Measurements from ENCODE around the gene ACP7. TPM values are rescaled to one million over a fixed set of nuclear protein-coding genes. Genes with fewer than 3 reads are reported as not detected.
"Not testable (repeated sequence)": the region's sequence is repeated elsewhere in the genome, so short reads cannot be mapped to it uniquely, and the experiment has no call there.

The ACP7 gene
- total and polyA plus RNA-seq, 8 donors, result 0.13 to 0.23 (median 0.18) TPM; not detected in 2

- H3K36me3 ChIP-seq, result no peaks in the 10 kb centered on the region
- no peak overlapping the region for H3K27ac ChIP-seq
- no peak overlapping the region for H3K4me3 ChIP-seq
- TF ChIP-seq, protein P1, sequence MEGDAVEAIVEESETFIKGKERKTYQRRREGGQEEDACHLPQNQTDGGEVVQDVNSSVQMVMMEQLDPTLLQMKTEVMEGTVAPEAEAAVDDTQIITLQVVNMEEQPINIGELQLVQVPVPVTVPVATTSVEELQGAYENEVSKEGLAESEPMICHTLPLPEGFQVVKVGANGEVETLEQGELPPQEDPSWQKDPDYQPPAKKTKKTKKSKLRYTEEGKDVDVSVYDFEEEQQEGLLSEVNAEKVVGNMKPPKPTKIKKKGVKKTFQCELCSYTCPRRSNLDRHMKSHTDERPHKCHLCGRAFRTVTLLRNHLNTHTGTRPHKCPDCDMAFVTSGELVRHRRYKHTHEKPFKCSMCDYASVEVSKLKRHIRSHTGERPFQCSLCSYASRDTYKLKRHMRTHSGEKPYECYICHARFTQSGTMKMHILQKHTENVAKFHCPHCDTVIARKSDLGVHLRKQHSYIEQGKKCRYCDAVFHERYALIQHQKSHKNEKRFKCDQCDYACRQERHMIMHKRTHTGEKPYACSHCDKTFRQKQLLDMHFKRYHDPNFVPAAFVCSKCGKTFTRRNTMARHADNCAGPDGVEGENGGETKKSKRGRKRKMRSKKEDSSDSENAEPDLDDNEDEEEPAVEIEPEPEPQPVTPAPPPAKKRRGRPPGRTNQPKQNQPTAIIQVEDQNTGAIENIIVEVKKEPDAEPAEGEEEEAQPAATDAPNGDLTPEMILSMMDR (IDR thresholded peaks at IDR 0.05), result no peak
- H3K27me3 ChIP-seq, result no peaks in the 10 kb centered on the region
- H3K4me1 ChIP-seq, result peaks cover 33 to 55% of the 10 kb centered on the region in 2 donors
- no peak for DNase-seq
- intact Hi-C loops (cut with DNase I), result no loop called here
- H3K9me3 ChIP-seq, result no peaks in the 10 kb centered on the region
- ATAC-seq, result no peak
Measured at GRCh38 chr19:39141929-39142328, 57.8 kb downstream of the ACP7 start.

GRCh38 chr19:39142630-39143029 is 58.5 kb downstream of the ACP7 start:
- ATAC-seq (no peak), DNase-seq (peak in 1 of 4 donors; percentile 41)
- intact Hi-C loops (cut with DNase I), result no loop called here
- Histone ChIP-seq H3K36me3 (no peaks in the 10 kb centered on the region), H3K9me3 (no peaks in the 10 kb centered on the region), H3K4me3 (no peak overlapping the region), H3K27me3 (no peaks in the 10 kb centered on the region), H3K27ac (peak overlapping the region in 1 of 2 donors; percentile 1), H3K4me1 (peaks cover 33 to 50% of the 10 kb centered on the region in 2 donors)
- TF ChIP-seq, protein P1 (IDR thresholded peaks at IDR 0.05), result no peak

DNA sequence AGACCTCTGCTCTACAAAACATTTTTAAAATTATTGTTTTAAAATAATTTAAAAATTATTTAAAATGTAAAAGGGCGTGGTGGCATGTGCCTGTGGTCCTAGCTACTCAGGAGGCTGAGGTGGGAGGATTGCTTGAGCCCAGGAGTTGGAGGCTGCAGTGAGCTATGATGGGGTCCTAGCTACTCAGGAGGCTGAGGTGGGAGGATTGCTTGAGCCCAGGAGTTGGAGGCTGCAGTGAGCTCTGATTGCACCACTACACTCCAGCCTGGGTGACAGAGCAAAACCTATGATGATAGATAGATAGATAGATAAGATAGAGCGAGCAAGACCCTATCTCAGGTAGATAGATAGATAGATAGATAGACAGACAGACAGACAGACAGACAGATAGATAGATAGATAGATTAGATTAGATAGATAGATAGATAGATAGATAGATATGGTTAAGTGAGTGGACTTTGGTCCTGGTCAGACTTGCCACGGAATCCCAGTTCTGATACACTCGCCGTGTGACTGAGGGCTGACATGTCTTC is 59.7 kb downstream of the ACP7 start:
- ATAC-seq; H3K27me3 ChIP-seq; intact Hi-C loops (cut with DNase I); H3K4me3 ChIP-seq; H3K36me3 ChIP-seq; H3K9me3 ChIP-seq; DNase-seq: not testable (repeated sequence)
- H3K27ac ChIP-seq, result peak overlapping the region in 1 of 2 donors; percentile 68
- peaks cover 29 to 43% of the 10 kb centered on the region in 2 donors for H3K4me1 ChIP-seq

DNA sequence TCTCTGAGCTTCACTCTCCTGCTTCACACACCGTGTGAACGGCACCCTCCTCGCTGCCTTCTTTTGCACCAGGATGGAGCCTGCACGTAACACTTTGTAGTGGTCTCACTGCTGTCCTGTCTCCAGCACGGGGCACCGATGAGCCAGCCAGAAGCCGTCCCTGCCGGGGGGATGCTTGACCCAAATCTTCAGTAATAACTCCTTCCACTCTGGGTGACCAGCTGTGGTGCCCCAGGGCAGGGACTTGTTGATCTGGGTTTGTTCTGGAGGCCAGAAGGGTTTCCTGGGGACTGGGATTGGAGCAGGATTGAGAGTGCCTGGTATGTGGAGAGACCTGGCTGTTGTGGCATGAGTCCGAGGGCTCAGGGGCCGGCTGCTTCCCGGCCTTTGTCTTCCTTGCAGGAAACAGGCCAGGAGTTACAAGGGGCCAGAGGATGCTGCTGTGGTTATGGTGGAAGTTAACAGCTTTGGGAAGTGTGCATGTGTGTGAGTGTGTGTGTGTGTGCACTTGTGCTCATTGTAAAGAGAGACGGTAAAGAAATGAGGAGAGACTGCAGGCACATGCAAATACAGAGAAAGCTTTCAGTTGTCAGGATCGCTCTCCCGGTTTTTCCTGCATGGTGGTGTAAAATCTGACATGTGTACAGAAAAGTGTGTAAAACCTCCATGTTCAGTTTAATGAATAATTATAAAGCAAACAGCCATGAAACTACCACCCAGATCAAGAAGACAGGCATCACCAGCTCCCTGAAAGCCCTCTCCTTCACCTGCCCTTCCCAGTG is 60.3 kb downstream of the ACP7 start:
- H3K27ac ChIP-seq, result peak overlapping the region; percentile 48 to 68
- DNase-seq (peak in 2 of 4 donors; percentile 49 to 53), ATAC-seq (peak; percentile 78)
- H3K4me1 ChIP-seq, result peaks cover 23 to 38% of the 10 kb centered on the region in 2 donors
- no peak overlapping the region for H3K4me3 ChIP-seq
- no peaks in the 10 kb centered on the region for H3K9me3 ChIP-seq
- H3K36me3 ChIP-seq, result no peaks in the 10 kb centered on the region
- no peaks in the 10 kb centered on the region for H3K27me3 ChIP-seq
- intact Hi-C loops (cut with DNase I), result no loop called here
- TF ChIP-seq, protein P1 (IDR thresholded peaks at IDR 0.05), result no peak

- DNase-seq, result peak in 2 of 4 donors; percentile 72 to 74
- ATAC-seq, result peak; percentile 75
- H3K9me3 ChIP-seq, result no peaks in the 10 kb centered on the region
- no peaks in the 10 kb centered on the region for H3K36me3 ChIP-seq
- TF ChIP-seq, protein P1 (IDR thresholded peaks at IDR 0.05), result no peak
- H3K4me1 ChIP-seq, result peaks cover 18 to 34% of the 10 kb centered on the region in 2 donors
- no peak overlapping the region for H3K4me3 ChIP-seq
- no peaks in the 10 kb centered on the region for H3K27me3 ChIP-seq
- peak overlapping the region; percentile 36 to 68 for H3K27ac ChIP-seq
- intact Hi-C loops (cut with DNase I), result no loop called here
Measured at GRCh38 chr19:39145180-39145953, 61.2 kb downstream of the ACP7 start.
